HepG2 (cell line): ENCODE measurements around the gene MRPS14. TPM values are rescaled to one million over a fixed set of nuclear protein-coding genes. Genes with fewer than 3 reads are reported as not detected.

Experiments
- DMAP1 ChIP-seq: IDR thresholded peaks from 2 replicates; pipeline ENCODE4 v1.6.1; 2016
- EEA1 ChIP-seq: sonication (generic); formaldehyde crosslinking; IDR thresholded peaks from 2 replicates; pipeline ENCODE4 v1.5.1; 2020; ENCODE audit warnings: mild to moderate bottlenecking, missing genetic modification reagents, borderline replicate concordance
- IRF2 ChIP-seq: IDR thresholded peaks from 2 replicates; pipeline ENCODE4 v1.6.1; 2018; ENCODE audit warnings: missing genetic modification reagents, missing compliant biosample characterization
- MAF1 ChIP-seq: sonication (generic); formaldehyde crosslinking; IDR thresholded peaks from 2 replicates; pipeline ENCODE4 v1.5.0; 2020; ENCODE audit warnings: missing genetic modification reagents, borderline replicate concordance
- MBD4 ChIP-seq: IDR thresholded peaks from 2 replicates; pipeline ENCODE4 v1.6.1; 2012; ENCODE audit warnings: low read length, inconsistent platforms, borderline replicate concordance
- MXD4 ChIP-seq: IDR thresholded peaks from 2 replicates; pipeline ENCODE4 v1.6.1; 2016; ENCODE audit warnings: mild to moderate bottlenecking, missing biosample characterization, missing genetic modification reagents
- NCOA5 ChIP-seq: sonication (generic); formaldehyde crosslinking; IDR thresholded peaks from 2 replicates; pipeline ENCODE4 v1.4.0; 2020; ENCODE audit warnings: missing genetic modification reagents
- NFKBIZ ChIP-seq: IDR thresholded peaks from 2 replicates; pipeline ENCODE4 v1.6.1; 2018; ENCODE audit warnings: missing genetic modification reagents, missing compliant biosample characterization
- POLR2AphosphoS2 ChIP-seq: IDR thresholded peaks from 2 replicates; pipeline ENCODE4 v1.6.1; 2011; ENCODE audit warnings: low read depth, low read length, improper control_type of control experiment
- REPIN1 ChIP-seq: sonication (generic); formaldehyde crosslinking; IDR thresholded peaks from 2 replicates; pipeline ENCODE4 v1.8.0; 2022; ENCODE audit warnings: missing genetic modification reagents, low read depth, mild to moderate bottlenecking, borderline replicate concordance
- TBL1XR1 ChIP-seq: fragments of 150-350 bp; IDR thresholded peaks from 2 replicates; pipeline ENCODE4 v1.6.1; 2014; ENCODE audit warnings: borderline replicate concordance, low read length; ENCODE audit not compliant: partially characterized antibody
- ZNF136 ChIP-seq: sonication (generic); formaldehyde crosslinking; IDR thresholded peaks from 2 replicates; pipeline ENCODE4 v1.8.1; 2022; ENCODE audit warnings: low read depth, mild to moderate bottlenecking, moderate library complexity, missing genetic modification reagents
- ZNF17 ChIP-seq: sonication (generic); formaldehyde crosslinking; IDR thresholded peaks from 2 replicates; pipeline ENCODE4 v1.5.0; 2020; ENCODE audit warnings: mild to moderate bottlenecking, missing genetic modification reagents
- ZNF562 ChIP-seq: sonication (generic); formaldehyde crosslinking; IDR thresholded peaks from 2 replicates; pipeline ENCODE4 v1.8.0; 2022; ENCODE audit warnings: missing genetic modification reagents, borderline replicate concordance
- ZSCAN21 ChIP-seq: sonication (generic); formaldehyde crosslinking; IDR thresholded peaks from 2 replicates; pipeline ENCODE4 v1.8.0; 2022; ENCODE audit warnings: mild to moderate bottlenecking, missing genetic modification reagents, moderate library complexity, borderline replicate concordance
- polyA plus RNA-seq, 8 experiments: library from polyadenylated mRNA; depleted of rRNA in 3 of 8; stranded (reverse) in 7 of 8; unstranded in 1 of 8; fragments of >200 nt; fragmentation: Illumina TruSeq in 4 of 8; extraction: Trizol in 4 of 8; gene quantifications; 2 replicates each; pipeline versions ENCODE4 v1.2.1 to v1.2.3, GENCODE V29; 2011 to 2016; ENCODE audit warnings: low read depth in 4 of 8, missing spikeins in 1 of 8, mixed read lengths in 1 of 8; ENCODE audit not compliant: insufficient read depth in 1 of 8
- total RNA-seq, 5 experiments: library from RNA; depleted of rRNA; stranded (reverse); fragments of >200 nt; fragmentation: Illumina TruSeq; extraction: Trizol; gene quantifications; 2 replicates each; pipeline ENCODE4 v1.2.3, GENCODE V29; 2016; ENCODE audit warnings: low read depth in 1 of 5
- TF ChIP-seq, protein P1 (sequence below): IDR thresholded peaks from 2 replicates; pipeline ENCODE4 v1.6.1; 2016; ENCODE audit warnings: low read depth
- TF ChIP-seq, protein P2 (sequence below), 2 experiments: fragments of 450-650 bp in 1 of 2; sonication (generic) in 1 of 2; formaldehyde crosslinking; IDR thresholded peaks; 2 replicates each; pipeline versions ENCODE4 v1.5.0 to v1.8.0; 2020 to 2022; ENCODE audit warnings: mild to moderate bottlenecking in 1 of 2, missing genetic modification reagents in 1 of 2
- TF ChIP-seq, protein P3 (sequence below): sonication (generic); formaldehyde crosslinking; IDR thresholded peaks from 2 replicates; pipeline ENCODE4 v1.8.0; 2022; ENCODE audit warnings: mild to moderate bottlenecking, missing genetic modification reagents, moderate library complexity
- TF ChIP-seq, protein P4 (sequence below): sonication (generic); formaldehyde crosslinking; IDR thresholded peaks from 2 replicates; pipeline ENCODE4 v1.4.0; 2020; ENCODE audit warnings: missing genetic modification reagents
- TF ChIP-seq, protein P5 (sequence below): sonication (generic); formaldehyde crosslinking; IDR thresholded peaks from 2 replicates; pipeline ENCODE4 v1.4.0; 2020; ENCODE audit warnings: mild to moderate bottlenecking, missing genetic modification reagents
- TF ChIP-seq, protein P6 (sequence below): sonication (generic); formaldehyde crosslinking; IDR thresholded peaks from 2 replicates; pipeline ENCODE4 v1.4.0; 2020; ENCODE audit warnings: missing genetic modification reagents
- TF ChIP-seq, protein P7 (sequence below): sonication (generic); formaldehyde crosslinking; IDR thresholded peaks from 2 replicates; pipeline ENCODE4 v1.5.1; 2020; ENCODE audit warnings: missing genetic modification reagents, mild to moderate bottlenecking, borderline replicate concordance

The MRPS14 gene
- total and polyA plus RNA-seq, 2 of the 13 experiments (the other 11 are each of a cell fraction or from before 2014, with no cell fraction given), result 36.6 to 43.2 TPM

DNA sequence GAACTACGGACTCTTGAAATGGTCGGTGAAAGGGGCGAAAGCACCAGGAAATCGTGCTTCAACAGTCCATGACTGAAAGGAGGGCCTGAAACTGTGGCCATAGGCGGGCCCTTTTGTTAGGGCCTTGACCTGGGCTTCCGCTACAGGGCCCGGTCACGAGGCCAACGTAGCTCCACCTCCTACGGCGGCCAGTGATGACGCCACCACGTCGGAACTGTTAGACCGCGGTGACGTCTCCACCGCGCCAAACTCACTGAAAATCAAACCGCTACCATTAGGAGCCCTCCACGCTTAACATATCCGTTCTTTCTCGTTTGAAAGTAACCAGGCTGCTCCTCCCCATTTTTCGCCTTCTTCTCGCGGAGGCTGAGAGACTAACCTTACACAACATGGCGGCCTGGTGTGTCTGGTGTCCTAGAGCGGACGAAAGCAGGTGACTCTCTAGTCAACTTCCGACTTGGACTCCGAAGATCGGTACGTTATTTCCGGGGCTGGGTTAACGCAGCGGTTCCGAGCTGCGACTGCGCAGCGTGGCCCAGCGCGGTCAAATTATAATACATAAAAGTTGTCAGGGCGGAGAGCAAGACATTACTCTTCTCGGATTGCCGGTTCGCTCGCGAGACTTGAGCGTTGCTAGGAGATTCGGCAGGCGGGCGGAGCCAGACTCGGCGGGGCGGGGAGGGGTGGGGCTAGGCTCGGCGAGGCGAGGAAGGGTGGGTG lies 23.8 kb downstream of the MRPS14 start (continued):
- TF ChIP-seq MBD4, result no peak
- TF ChIP-seq ZNF17 (CRISPR knock-in tag), result no peak; the same call in 1 of the 2 replicates
- TF ChIP-seq NCOA5 (CRISPR knock-in tag), result no peak
- peak; percentile 69 for TF ChIP-seq TBL1XR1
- TF ChIP-seq, protein P1, sequence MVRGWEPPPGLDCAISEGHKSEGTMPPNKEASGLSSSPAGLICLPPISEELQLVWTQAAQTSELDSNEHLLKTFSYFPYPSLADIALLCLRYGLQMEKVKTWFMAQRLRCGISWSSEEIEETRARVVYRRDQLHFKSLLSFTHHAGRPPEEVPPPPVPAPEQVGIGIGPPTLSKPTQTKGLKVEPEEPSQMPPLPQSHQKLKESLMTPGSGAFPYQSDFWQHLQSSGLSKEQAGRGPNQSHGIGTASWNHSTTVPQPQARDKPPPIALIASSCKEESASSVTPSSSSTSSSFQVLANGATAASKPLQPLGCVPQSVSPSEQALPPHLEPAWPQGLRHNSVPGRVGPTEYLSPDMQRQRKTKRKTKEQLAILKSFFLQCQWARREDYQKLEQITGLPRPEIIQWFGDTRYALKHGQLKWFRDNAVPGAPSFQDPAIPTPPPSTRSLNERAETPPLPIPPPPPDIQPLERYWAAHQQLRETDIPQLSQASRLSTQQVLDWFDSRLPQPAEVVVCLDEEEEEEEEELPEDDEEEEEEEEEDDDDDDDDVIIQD (CRISPR knock-in tag), result no peak
- peak; percentile 96 for TF ChIP-seq DMAP1 (CRISPR knock-in tag)
- no peak for TF ChIP-seq EEA1 (CRISPR knock-in tag)
- TF ChIP-seq IRF2 (CRISPR knock-in tag), result peak; percentile 76; the same call in 1 of the 2 replicates
- peak; percentile 97 for TF ChIP-seq POLR2AphosphoS2
- no peak for TF ChIP-seq ZNF562 (CRISPR knock-in tag)
- no peak for TF ChIP-seq ZSCAN21 (CRISPR knock-in tag)
- TF ChIP-seq, protein P2, sequence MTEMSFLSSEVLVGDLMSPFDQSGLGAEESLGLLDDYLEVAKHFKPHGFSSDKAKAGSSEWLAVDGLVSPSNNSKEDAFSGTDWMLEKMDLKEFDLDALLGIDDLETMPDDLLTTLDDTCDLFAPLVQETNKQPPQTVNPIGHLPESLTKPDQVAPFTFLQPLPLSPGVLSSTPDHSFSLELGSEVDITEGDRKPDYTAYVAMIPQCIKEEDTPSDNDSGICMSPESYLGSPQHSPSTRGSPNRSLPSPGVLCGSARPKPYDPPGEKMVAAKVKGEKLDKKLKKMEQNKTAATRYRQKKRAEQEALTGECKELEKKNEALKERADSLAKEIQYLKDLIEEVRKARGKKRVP (CRISPR knock-in tag; IDR thresholded peaks at IDR 0.05), result no peak
- TF ChIP-seq MXD4 (CRISPR knock-in tag), result 0 out of 2 replicates have a peak, but pooled peaks have one; percentile 13
- TF ChIP-seq, protein P3, sequence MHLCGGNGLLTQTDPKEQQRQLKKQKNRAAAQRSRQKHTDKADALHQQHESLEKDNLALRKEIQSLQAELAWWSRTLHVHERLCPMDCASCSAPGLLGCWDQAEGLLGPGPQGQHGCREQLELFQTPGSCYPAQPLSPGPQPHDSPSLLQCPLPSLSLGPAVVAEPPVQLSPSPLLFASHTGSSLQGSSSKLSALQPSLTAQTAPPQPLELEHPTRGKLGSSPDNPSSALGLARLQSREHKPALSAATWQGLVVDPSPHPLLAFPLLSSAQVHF (CRISPR knock-in tag), result no peak
- TF ChIP-seq, protein P4, sequence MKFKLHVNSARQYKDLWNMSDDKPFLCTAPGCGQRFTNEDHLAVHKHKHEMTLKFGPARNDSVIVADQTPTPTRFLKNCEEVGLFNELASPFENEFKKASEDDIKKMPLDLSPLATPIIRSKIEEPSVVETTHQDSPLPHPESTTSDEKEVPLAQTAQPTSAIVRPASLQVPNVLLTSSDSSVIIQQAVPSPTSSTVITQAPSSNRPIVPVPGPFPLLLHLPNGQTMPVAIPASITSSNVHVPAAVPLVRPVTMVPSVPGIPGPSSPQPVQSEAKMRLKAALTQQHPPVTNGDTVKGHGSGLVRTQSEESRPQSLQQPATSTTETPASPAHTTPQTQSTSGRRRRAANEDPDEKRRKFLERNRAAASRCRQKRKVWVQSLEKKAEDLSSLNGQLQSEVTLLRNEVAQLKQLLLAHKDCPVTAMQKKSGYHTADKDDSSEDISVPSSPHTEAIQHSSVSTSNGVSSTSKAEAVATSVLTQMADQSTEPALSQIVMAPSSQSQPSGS (CRISPR knock-in tag), result peak; percentile 80
- TF ChIP-seq, protein P5, sequence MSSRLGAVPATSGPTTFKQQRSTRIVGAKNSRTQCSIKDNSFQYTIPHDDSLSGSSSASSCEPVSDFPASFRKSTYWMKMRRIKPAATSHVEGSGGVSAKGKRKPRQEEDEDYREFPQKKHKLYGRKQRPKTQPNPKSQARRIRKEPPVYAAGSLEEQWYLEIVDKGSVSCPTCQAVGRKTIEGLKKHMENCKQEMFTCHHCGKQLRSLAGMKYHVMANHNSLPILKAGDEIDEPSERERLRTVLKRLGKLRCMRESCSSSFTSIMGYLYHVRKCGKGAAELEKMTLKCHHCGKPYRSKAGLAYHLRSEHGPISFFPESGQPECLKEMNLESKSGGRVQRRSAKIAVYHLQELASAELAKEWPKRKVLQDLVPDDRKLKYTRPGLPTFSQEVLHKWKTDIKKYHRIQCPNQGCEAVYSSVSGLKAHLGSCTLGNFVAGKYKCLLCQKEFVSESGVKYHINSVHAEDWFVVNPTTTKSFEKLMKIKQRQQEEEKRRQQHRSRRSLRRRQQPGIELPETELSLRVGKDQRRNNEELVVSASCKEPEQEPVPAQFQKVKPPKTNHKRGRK (CRISPR knock-in tag), result no peak
- peak; percentile 82; the same call in 1 of the 2 replicates for TF ChIP-seq REPIN1 (CRISPR knock-in tag)
- TF ChIP-seq, protein P6, sequence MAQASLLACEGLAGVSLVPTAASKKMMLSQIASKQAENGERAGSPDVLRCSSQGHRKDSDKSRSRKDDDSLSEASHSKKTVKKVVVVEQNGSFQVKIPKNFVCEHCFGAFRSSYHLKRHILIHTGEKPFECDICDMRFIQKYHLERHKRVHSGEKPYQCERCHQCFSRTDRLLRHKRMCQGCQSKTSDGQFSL, result no peak
- TF ChIP-seq, protein P7, sequence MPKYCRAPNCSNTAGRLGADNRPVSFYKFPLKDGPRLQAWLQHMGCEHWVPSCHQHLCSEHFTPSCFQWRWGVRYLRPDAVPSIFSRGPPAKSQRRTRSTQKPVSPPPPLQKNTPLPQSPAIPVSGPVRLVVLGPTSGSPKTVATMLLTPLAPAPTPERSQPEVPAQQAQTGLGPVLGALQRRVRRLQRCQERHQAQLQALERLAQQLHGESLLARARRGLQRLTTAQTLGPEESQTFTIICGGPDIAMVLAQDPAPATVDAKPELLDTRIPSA (CRISPR knock-in tag), result no peak
- TF ChIP-seq NFKBIZ (CRISPR knock-in tag), result no peak; the same call in 1 of the 2 replicates
- no peak for TF ChIP-seq MAF1 (CRISPR knock-in tag)
- TF ChIP-seq ZNF136, result 0 out of 2 replicates have a peak, but pooled peaks have one; percentile 40
